Suprapubic skin (tissue), 4 donors: ENCODE measurements around the gene NPAS1. TPM values are rescaled to one million over a fixed set of nuclear protein-coding genes. Genes with fewer than 3 reads are reported as not detected.
A peak's percentile ranks its signal among the peaks of the same experiment; 100 is the strongest.

ENCODE experiments used
- DNase-seq, 2 donors: peaks; one replicate each; pipeline ENCODE4 v3.0.0-alpha.2; 2019; ENCODE audit warnings: low spot score in 2 of 2
- H3K27ac ChIP-seq: fragments of 200-600 bp; sonication (generic); one replicate; pipeline ENCODE4 v1.5.1; 2019
- H3K27me3 ChIP-seq: fragments of 200-600 bp; sonication (generic); one replicate; pipeline ENCODE4 v1.5.1; 2019
- H3K36me3 ChIP-seq: fragments of 200-600 bp; sonication (generic); one replicate; pipeline ENCODE4 v1.5.1; 2019
- H3K4me1 ChIP-seq: fragments of 200-600 bp; sonication (generic); one replicate; pipeline ENCODE4 v1.5.1; 2019
- H3K4me3 ChIP-seq: fragments of 200-600 bp; sonication (generic); one replicate; pipeline ENCODE4 v1.5.1; 2019; ENCODE audit warnings: mild to moderate bottlenecking
- H3K9me3 ChIP-seq: fragments of 200-600 bp; sonication (generic); one replicate; pipeline ENCODE4 v1.5.1; 2019
- CTCF ChIP-seq, 2 donors: fragments of 200-600 bp in 1 of 2; fragments of 450-650 bp in 1 of 2; sonication (generic) in 1 of 2; IDR thresholded peaks; one replicate each; pipeline ENCODE4 v1.5.1; 2016 to 2019; ENCODE audit warnings: antibody characterized with exemption in 2 of 2, mild to moderate bottlenecking in 1 of 2, moderate library complexity in 1 of 2
- EP300 ChIP-seq: sonication (generic); formaldehyde crosslinking; IDR thresholded peaks from one replicate; pipeline ENCODE4 v1.6.1; 2017; ENCODE audit warnings: antibody characterized with exemption
- POLR2A ChIP-seq, 2 donors: fragments of 450-650 bp; IDR thresholded peaks; one replicate each; pipeline ENCODE4 v1.6.1; 2017; ENCODE audit warnings: antibody characterized with exemption in 2 of 2, mild to moderate bottlenecking in 2 of 2, moderate library complexity in 2 of 2
- POLR2AphosphoS5 ChIP-seq, 3 donors: sonication (generic); formaldehyde crosslinking; IDR thresholded peaks; one replicate each; pipeline ENCODE4 v1.6.1; 2017; ENCODE audit warnings: antibody characterized with exemption in 3 of 3
- WGBS: methylation state at CpG from one replicate; pipeline ENCODE4 v1.1.5; 2018; 5-methylcytosine and 5-hydroxymethylcytosine counted together
- total RNA-seq, 4 donors: library from RNA; depleted of rRNA; stranded (reverse); fragments of >200 nt; gene quantifications; one replicate each; pipeline ENCODE4 v1.1.0, GENCODE V29; 2016

NPAS1 gene
- total RNA-seq, 4 donors from 2014 or later = 4.7 to 6.8 (median 5.5) TPM

GRCh38 chr19:47020132-47020805, 632 bp downstream of the NPAS1 start:
- no peak for TF ChIP-seq POLR2AphosphoS5 (IDR thresholded peaks at IDR 0.05)
- no peak for TF ChIP-seq CTCF (IDR thresholded peaks at IDR 0.05)
- no peak for TF ChIP-seq EP300
- TF ChIP-seq POLR2A (IDR thresholded peaks at IDR 0.05) = no peak
- H3K27me3 ChIP-seq = peaks cover 59% of the 10 kb centered on the region

GRCh38 chr19:47020992-47021496, 1.4 kb downstream of the NPAS1 start:
- DNase-seq = no peak
- H3K27me3 ChIP-seq = peaks cover 67% of the 10 kb centered on the region

More at GRCh38 chr19:47020132-47020805, 632 bp downstream of the NPAS1 start:
- no peak overlapping the region for H3K27ac ChIP-seq
- H3K9me3 ChIP-seq = no peaks in the 10 kb centered on the region
- H3K4me1 ChIP-seq = peaks cover 34% of the 10 kb centered on the region
- H3K4me3 ChIP-seq = peak overlapping the region; percentile 39
- 0% methylated on average over 9 of the region's 62 CpGs for WGBS
- no peak for DNase-seq
- H3K36me3 ChIP-seq = no peaks in the 10 kb centered on the region

GRCh38 chr19:47021536-47022139, 2.0 kb downstream of the NPAS1 start:
- no peaks in the 10 kb centered on the region for H3K36me3 ChIP-seq
- peaks cover 34% of the 10 kb centered on the region for H3K4me1 ChIP-seq
- H3K4me3 ChIP-seq = peak overlapping the region; percentile 39
- H3K27me3 ChIP-seq = peaks cover 73% of the 10 kb centered on the region
- no peaks in the 10 kb centered on the region for H3K9me3 ChIP-seq
- no peak overlapping the region for H3K27ac ChIP-seq
- WGBS = 7% methylated on average over 28 of the region's 50 CpGs
- DNase-seq = no peak
- TF ChIP-seq CTCF (IDR thresholded peaks at IDR 0.05) (no peak), POLR2A (IDR thresholded peaks at IDR 0.05) (no peak), EP300 (no peak), POLR2AphosphoS5 (IDR thresholded peaks at IDR 0.05) (no peak)

More at GRCh38 chr19:47020992-47021496, 1.4 kb downstream of the NPAS1 start:
- Histone ChIP-seq H3K36me3 (no peaks in the 10 kb centered on the region), H3K4me1 (peaks cover 34% of the 10 kb centered on the region), H3K4me3 (peak overlapping the region; percentile 39), H3K27ac (no peak overlapping the region), H3K9me3 (no peaks in the 10 kb centered on the region)
- TF ChIP-seq CTCF (IDR thresholded peaks at IDR 0.05) = no peak
- no peak for TF ChIP-seq POLR2AphosphoS5 (IDR thresholded peaks at IDR 0.05)
- TF ChIP-seq POLR2A (IDR thresholded peaks at IDR 0.05) = no peak
- no peak for TF ChIP-seq EP300
- 3% methylated on average over 8 of the region's 37 CpGs for WGBS

GRCh38 chr19:47022140-47022536, 2.5 kb downstream of the NPAS1 start:
- Histone ChIP-seq H3K4me1 (peaks cover 34% of the 10 kb centered on the region), H3K27me3 (peaks cover 78% of the 10 kb centered on the region), H3K36me3 (no peaks in the 10 kb centered on the region), H3K27ac (no peak overlapping the region), H3K9me3 (no peaks in the 10 kb centered on the region), H3K4me3 (no peak overlapping the region)
- DNase-seq = no peak
- WGBS = 40% methylated on average over 10 of the region's 14 CpGs
- no peak for TF ChIP-seq EP300
- TF ChIP-seq POLR2A (IDR thresholded peaks at IDR 0.05) = no peak
- TF ChIP-seq CTCF (IDR thresholded peaks at IDR 0.05) = no peak
- no peak for TF ChIP-seq POLR2AphosphoS5 (IDR thresholded peaks at IDR 0.05)
